ENCODE data around the gene WBP2. TPM values are rescaled to one million over a fixed set of nuclear protein-coding genes. Genes with fewer than 3 reads are reported as not detected.
A peak's percentile ranks its signal among the peaks of the same experiment; 100 is the strongest.

The WBP2 gene
- total and polyA plus RNA-seq, 2 of the 13 experiments (the other 11 are each of a cell fraction or from before 2014, with no cell fraction given) = 29.2 to 29.5 TPM

DNA sequence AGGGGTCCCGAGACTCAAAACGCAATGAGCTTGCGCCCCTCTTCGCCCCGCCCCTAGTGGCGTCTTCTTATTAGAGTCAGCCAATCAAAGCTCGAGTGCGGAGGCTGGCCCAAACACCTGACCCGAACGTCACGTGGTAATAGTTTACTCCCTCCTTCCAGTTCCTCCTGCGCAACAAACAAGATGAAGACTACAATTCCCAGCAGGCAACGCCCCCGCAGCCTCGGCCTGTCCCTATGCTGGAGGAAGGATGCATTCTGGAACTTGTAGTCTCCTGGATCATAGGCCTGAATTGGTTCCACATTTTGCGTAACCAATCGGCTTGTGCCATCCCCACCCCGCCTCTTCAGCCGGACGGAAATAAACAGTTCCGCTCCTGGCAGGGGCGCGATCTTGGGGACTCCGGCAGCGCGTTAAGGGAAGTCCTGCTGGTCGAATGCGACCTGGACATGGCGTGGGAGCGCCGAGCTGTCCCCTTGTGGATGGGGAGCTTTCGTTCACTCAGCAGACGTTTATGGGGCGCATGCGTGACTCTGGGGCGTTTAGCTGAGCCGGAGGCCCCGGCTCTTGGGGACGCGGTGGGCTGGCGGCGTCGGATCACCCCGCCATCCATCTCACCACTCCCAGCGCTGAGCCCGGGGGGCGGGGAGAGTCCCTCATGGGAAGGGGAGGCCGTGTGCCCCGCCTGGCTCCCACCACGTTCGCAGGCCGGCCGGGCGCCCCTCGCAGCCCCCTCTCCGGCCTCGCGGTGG, at the start of gene WBP2 (continued):
- TF ChIP-seq GMEB1 (CRISPR knock-in tag; IDR thresholded peaks at IDR 0.05; ENCODE audit: borderline replicate concordance) (peak; percentile 93), ZNF3 (CRISPR knock-in tag; IDR thresholded peaks at IDR 0.05) (no peak), SP4 (CRISPR knock-in tag; IDR thresholded peaks at IDR 0.05) (peak; percentile 73), CBFB (CRISPR knock-in tag; IDR thresholded peaks at IDR 0.05) (peak; percentile 63), ZFP36L2 (CRISPR knock-in tag; IDR thresholded peaks at IDR 0.05) (no peak), ZNF709 (CRISPR knock-in tag; IDR thresholded peaks at IDR 0.05) (peak; percentile 76), FOSL2 (CRISPR knock-in tag; IDR thresholded peaks at IDR 0.05) (peak; percentile 44), KDM5A (IDR thresholded peaks at IDR 0.05; ENCODE audit: borderline replicate concordance, low read length) (peak; percentile 93), NR2F6 (IDR thresholded peaks at IDR 0.05) (no peak), NR2F6 (CRISPR knock-in tag; IDR thresholded peaks at IDR 0.05) (no peak; the same call in 1 of the 2 replicates), POLR2A (IDR thresholded peaks at IDR 0.05; ENCODE audit: insufficient read depth in 1 of 2, low read depth in 2 of 2, low read length in 2 of 2) (peak; percentile 89 to 99), ZNF780A (CRISPR knock-in tag; IDR thresholded peaks at IDR 0.05) (no peak), AHR (CRISPR knock-in tag; IDR thresholded peaks at IDR 0.05) (peak; percentile 68; the same call in 1 of the 2 replicates), GATAD1 (CRISPR knock-in tag; IDR thresholded peaks at IDR 0.05) (peak; percentile 93), ZNF296 (CRISPR knock-in tag; conservative IDR thresholded peaks at IDR 0.05) (peak; percentile 91; the same call in 1 of the 2 replicates), MTA3 (CRISPR knock-in tag; IDR thresholded peaks at IDR 0.05) (no peak), ZNF160 (CRISPR knock-in tag; IDR thresholded peaks at IDR 0.05) (peak; percentile 92)
- TF ChIP-seq, protein P1, sequence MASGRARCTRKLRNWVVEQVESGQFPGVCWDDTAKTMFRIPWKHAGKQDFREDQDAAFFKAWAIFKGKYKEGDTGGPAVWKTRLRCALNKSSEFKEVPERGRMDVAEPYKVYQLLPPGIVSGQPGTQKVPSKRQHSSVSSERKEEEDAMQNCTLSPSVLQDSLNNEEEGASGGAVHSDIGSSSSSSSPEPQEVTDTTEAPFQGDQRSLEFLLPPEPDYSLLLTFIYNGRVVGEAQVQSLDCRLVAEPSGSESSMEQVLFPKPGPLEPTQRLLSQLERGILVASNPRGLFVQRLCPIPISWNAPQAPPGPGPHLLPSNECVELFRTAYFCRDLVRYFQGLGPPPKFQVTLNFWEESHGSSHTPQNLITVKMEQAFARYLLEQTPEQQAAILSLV (CRISPR knock-in tag; IDR thresholded peaks at IDR 0.05; ENCODE audit: borderline replicate concordance) = peak; percentile 47
- TF ChIP-seq, protein P2, sequence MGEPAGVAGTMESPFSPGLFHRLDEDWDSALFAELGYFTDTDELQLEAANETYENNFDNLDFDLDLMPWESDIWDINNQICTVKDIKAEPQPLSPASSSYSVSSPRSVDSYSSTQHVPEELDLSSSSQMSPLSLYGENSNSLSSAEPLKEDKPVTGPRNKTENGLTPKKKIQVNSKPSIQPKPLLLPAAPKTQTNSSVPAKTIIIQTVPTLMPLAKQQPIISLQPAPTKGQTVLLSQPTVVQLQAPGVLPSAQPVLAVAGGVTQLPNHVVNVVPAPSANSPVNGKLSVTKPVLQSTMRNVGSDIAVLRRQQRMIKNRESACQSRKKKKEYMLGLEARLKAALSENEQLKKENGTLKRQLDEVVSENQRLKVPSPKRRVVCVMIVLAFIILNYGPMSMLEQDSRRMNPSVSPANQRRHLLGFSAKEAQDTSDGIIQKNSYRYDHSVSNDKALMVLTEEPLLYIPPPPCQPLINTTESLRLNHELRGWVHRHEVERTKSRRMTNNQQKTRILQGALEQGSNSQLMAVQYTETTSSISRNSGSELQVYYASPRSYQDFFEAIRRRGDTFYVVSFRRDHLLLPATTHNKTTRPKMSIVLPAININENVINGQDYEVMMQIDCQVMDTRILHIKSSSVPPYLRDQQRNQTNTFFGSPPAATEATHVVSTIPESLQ (CRISPR knock-in tag; conservative IDR thresholded peaks at IDR 0.05) = 0 out of 2 replicates have a peak, but pooled peaks have one; percentile 43

Measured in HepG2 (cell line).